WTC11 (cell line): ENCODE results near the gene HTN1.

Experiments
- CREM ChIP-seq: sonication (generic); formaldehyde crosslinking; IDR thresholded peaks from 2 replicates; pipeline ENCODE4 v1.8.1; 2022; ENCODE audit warnings: mild to moderate bottlenecking, missing genetic modification reagents, moderate library complexity
- CTCF ChIP-seq: fragments of 200-600 bp; IDR thresholded peaks from 2 replicates; pipeline ENCODE4 v1.8.0; 2022; ENCODE audit warnings: antibody characterized with exemption
- USF2 ChIP-seq: sonication (generic); formaldehyde crosslinking; IDR thresholded peaks from 2 replicates; pipeline ENCODE4 v1.8.1; 2023; ENCODE audit warnings: mild to moderate bottlenecking, missing genetic modification reagents, moderate library complexity

GRCh38 chr4:70000711-70001110, 49.5 kb upstream of the HTN1 start:
- TF ChIP-seq USF2 = no peak
- TF ChIP-seq CTCF = no peak
- TF ChIP-seq CREM (CRISPR knock-in tag) = no peak
